Osteoblast (primary cell): Measurements from ENCODE around the gene TMEM161B. TPM values are rescaled to one million over a fixed set of nuclear protein-coding genes. Genes with fewer than 3 reads are reported as not detected.

Experiments used
- DNase-seq: peaks from one replicate; pipeline ENCODE4 v3.0.0; 2011; ENCODE audit warnings: low spot score, mixed read lengths; ENCODE audit not compliant: insufficient read length; ENCODE audit errors: missing footprints
- H2AFZ ChIP-seq: 2 replicates; pipeline ENCODE4 v1.6.0; 2011; ENCODE audit warnings: mild to moderate bottlenecking, low read length
- H3K27ac ChIP-seq: 2 replicates; pipeline ENCODE4 v1.5.1; 2011; ENCODE audit warnings: mild to moderate bottlenecking, low read depth, low read length, moderate library complexity
- H3K27me3 ChIP-seq: 2 replicates; pipeline ENCODE4 v1.6.0; 2012; ENCODE audit warnings: mild to moderate bottlenecking, control low read depth, inconsistent platforms, low read length, moderate library complexity; ENCODE audit not compliant: insufficient read depth
- H3K36me3 ChIP-seq: 2 replicates; pipeline ENCODE4 v1.5.1; 2011; ENCODE audit warnings: mild to moderate bottlenecking, low read length, control low read depth, moderate library complexity; ENCODE audit not compliant: insufficient read depth
- H3K4me1 ChIP-seq: 2 replicates; pipeline ENCODE4 v1.5.1; 2011; ENCODE audit warnings: mild to moderate bottlenecking, low read length, control low read depth, moderate library complexity; ENCODE audit not compliant: insufficient read depth
- H3K4me2 ChIP-seq: 2 replicates; pipeline ENCODE4 v1.6.0; 2011; ENCODE audit warnings: mild to moderate bottlenecking, low read length; ENCODE audit not compliant: insufficient read depth
- H3K4me3 ChIP-seq: fragments of 200-600 bp; sonication (generic); 3 replicates; pipeline ENCODE4 v1.5.1; 2012; ENCODE audit warnings: mild to moderate bottlenecking, low read length, inconsistent platforms; ENCODE audit not compliant: insufficient read depth
- H3K79me2 ChIP-seq: 2 replicates; pipeline ENCODE4 v1.6.0; 2012; ENCODE audit warnings: mild to moderate bottlenecking, low read length, control low read depth, inconsistent platforms; ENCODE audit not compliant: insufficient read depth
- H3K9me3 ChIP-seq: 2 replicates; pipeline ENCODE4 v1.5.1; 2011; ENCODE audit warnings: low read depth, low read length, control low read depth
- H4K20me1 ChIP-seq: 2 replicates; pipeline ENCODE4 v1.6.0; 2012; ENCODE audit warnings: mild to moderate bottlenecking, low read length, control low read depth; ENCODE audit not compliant: insufficient read depth
- small RNA-seq: library from RNA; depleted of rRNA; stranded (forward); fragments of <200 nt; gene quantifications from one replicate; pipeline ENCODE3, GENCODE V24; 2012
- total RNA-seq: library from RNA; depleted of rRNA; stranded (reverse); fragments of >200 nt; gene quantifications from 2 replicates; pipeline ENCODE4 v1.2.3, GENCODE V29; 2012
- TF ChIP-seq, protein P1 (sequence below): IDR thresholded peaks from 2 replicates; pipeline ENCODE4 v1.5.1; 2011; ENCODE audit warnings: mild to moderate bottlenecking, low read depth, low read length, moderate library complexity; ENCODE audit errors: extremely low read depth

Gene TMEM161B
- total RNA-seq, 1 donor = 17.4 TPM

DNA sequence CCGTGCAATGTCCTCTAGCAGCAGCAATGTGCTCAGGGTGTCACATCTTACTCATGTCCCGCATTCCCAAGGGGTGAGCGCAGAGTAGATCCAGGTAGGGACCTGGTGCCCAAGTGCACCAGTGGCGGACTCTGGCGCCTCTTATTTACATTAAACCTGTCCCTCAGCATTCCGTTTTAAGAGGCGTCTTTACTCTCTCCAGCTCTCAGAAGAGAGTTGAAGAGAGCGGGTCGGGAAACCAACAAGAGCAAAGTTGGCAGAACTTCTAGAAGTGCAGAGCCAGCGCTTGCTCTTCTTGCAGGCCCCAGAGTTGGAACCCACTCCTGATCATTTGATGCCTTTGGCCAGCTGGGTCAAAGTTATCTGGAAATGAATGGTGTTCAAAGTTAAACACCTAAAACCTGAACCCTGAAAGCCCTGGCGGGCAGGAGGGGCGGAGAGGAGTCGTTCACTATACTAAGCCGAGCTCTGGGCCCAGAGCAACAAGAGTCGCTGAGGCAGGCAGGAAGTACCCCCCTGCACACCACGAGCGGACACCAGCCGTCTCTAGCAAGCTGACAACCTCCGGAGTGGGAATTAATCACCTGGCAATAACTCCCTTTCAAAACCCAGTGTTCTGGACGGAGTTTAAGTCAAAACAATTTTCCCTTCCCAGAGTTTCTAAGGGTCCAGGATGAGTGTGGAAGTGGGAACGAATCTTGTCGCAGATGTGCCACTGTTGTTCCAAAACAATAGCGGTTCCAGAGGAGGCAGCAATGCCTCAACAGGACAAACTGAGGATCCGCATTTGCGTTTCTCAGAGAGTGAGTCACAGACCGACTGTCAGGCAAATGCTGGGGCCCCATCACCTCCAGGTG, 122.8 kb downstream of the TMEM161B start:
- Histone ChIP-seq H3K4me3 (peak overlapping the region; percentile 20), H3K79me2 (no peaks in the 10 kb centered on the region), H2AFZ (no peak overlapping the region), H3K27me3 (peaks cover 52% of the 10 kb centered on the region), H3K4me2 (peak overlapping the region; percentile 40), H3K36me3 (no peaks in the 10 kb centered on the region), H3K9me3 (no peaks in the 10 kb centered on the region), H4K20me1 (no peaks in the 10 kb centered on the region), H3K4me1 (peaks cover 19% of the 10 kb centered on the region), H3K27ac (no peak overlapping the region)
- TF ChIP-seq, protein P1, sequence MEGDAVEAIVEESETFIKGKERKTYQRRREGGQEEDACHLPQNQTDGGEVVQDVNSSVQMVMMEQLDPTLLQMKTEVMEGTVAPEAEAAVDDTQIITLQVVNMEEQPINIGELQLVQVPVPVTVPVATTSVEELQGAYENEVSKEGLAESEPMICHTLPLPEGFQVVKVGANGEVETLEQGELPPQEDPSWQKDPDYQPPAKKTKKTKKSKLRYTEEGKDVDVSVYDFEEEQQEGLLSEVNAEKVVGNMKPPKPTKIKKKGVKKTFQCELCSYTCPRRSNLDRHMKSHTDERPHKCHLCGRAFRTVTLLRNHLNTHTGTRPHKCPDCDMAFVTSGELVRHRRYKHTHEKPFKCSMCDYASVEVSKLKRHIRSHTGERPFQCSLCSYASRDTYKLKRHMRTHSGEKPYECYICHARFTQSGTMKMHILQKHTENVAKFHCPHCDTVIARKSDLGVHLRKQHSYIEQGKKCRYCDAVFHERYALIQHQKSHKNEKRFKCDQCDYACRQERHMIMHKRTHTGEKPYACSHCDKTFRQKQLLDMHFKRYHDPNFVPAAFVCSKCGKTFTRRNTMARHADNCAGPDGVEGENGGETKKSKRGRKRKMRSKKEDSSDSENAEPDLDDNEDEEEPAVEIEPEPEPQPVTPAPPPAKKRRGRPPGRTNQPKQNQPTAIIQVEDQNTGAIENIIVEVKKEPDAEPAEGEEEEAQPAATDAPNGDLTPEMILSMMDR = no peak
- DNase-seq = peak; percentile 50

- Histone ChIP-seq H3K79me2 (no peaks in the 10 kb centered on the region), H3K9me3 (no peaks in the 10 kb centered on the region), H2AFZ (no peak overlapping the region), H3K4me1 (peaks cover 24% of the 10 kb centered on the region), H3K4me2 (peak overlapping the region; percentile 40), H3K27me3 (peaks cover 55% of the 10 kb centered on the region), H4K20me1 (no peaks in the 10 kb centered on the region), H3K36me3 (no peaks in the 10 kb centered on the region), H3K27ac (no peak overlapping the region), H3K4me3 (peak overlapping the region; percentile 20)
- DNase-seq = no peak
- TF ChIP-seq, protein P1 = no peak
Observed at GRCh38 chr5:88145221-88145610, 123.4 kb downstream of the TMEM161B start.

Small RNA genes within 50 kb of the gene (small RNA-seq; reads per million reads assigned to genes)
- gene RNA5SP187 = not detected
